GM13977 (cell line): ENCODE results near the gene MYCBPAP.

Experiments
- DNase-seq: peaks from one replicate; pipeline ENCODE4 v3.0.0; 2012; ENCODE audit warnings: low spot score
- in situ Hi-C: fragments of 300-500 bp; cut with MboI; formaldehyde crosslinking; loops from one replicate; pipeline ENCODE4 v1.12.0; 2022; ENCODE audit warnings: low sequenced_read_pairs, low pct_unique_long_range_greater_than_20kb, mixed read lengths, inconsistent platforms; ENCODE audit not compliant: unreplicated experiment
- TF ChIP-seq, protein P1 (sequence below): IDR thresholded peaks from 2 replicates; pipeline ENCODE4 v1.5.1; 2012; ENCODE audit warnings: mild to moderate bottlenecking, control low read depth; ENCODE audit not compliant: insufficient read depth; ENCODE audit errors: extremely low read depth, missing control alignments

MYCBPAP gene

DNA sequence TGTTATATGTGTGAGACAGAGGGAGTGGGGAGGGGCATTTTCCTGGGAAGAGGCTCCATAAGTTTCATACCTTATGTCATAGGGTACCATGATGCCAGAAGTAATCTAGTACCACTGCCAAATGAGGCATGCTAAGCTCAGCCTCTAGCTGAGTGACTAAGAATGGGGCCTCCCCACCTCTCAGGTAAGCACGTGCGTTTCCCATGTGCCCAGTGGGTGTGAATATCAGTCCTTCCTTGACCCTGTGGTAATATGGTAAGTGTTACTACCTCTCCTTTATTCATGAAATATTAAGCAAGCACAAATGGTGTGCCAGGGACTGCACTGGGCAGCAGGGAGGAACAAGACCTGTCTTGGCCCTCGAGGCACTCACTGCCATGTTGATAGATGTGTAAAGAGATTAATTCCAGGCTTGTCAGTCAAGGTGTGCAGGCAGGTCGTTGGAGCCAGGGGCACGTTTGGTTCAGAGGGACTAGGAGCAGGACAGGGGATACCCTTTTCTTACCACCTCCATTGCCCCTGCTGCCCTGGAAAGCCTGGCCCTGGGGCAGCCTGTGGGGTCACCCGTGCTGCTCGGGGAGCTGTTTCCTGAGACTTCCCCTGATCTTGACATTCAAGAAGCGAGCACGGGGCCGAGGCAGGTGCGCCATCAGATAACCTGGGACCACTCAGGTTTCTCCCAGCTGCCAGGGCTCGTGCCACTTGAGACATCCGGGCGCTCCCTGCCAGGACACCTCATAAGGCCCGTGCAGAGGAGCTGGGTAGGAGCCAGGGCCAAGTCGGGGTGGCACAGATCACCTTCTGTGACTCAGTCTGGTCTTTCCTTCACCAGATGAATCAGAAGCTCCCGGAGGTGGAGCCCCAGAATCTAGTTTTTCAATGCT lies 20.8 kb upstream of the MYCBPAP start:
- DNase-seq: no peak
- in situ Hi-C loops: loop anchor here (10.0 kb wide), 1 partner anchor 157 kb away; no protein-coding TSS in a partner anchor

DNA sequence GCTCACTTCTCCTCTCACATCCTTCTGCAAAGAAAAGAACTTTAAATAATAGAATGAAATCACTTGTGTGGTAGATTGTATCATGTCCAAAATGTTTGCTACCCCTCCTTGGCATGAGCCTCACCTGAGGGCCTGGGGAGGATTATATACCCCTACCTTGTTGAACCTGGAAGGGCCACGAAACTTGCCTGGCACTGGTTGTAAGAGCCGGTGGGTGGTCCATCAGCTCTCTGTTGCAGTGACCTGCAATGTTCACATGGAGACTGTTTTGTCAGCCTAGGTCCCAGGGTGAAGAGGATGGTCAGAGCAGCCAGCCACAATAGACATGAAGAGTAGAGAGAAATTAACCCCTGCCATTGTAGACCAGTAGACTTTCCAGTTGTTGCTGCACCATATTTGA lies 19.4 kb upstream of the MYCBPAP start:
- in situ Hi-C loops: loop anchor here (10.0 kb wide), 1 partner anchor 156 kb away; no protein-coding TSS in a partner anchor
- no peak for DNase-seq
- TF ChIP-seq, protein P1, sequence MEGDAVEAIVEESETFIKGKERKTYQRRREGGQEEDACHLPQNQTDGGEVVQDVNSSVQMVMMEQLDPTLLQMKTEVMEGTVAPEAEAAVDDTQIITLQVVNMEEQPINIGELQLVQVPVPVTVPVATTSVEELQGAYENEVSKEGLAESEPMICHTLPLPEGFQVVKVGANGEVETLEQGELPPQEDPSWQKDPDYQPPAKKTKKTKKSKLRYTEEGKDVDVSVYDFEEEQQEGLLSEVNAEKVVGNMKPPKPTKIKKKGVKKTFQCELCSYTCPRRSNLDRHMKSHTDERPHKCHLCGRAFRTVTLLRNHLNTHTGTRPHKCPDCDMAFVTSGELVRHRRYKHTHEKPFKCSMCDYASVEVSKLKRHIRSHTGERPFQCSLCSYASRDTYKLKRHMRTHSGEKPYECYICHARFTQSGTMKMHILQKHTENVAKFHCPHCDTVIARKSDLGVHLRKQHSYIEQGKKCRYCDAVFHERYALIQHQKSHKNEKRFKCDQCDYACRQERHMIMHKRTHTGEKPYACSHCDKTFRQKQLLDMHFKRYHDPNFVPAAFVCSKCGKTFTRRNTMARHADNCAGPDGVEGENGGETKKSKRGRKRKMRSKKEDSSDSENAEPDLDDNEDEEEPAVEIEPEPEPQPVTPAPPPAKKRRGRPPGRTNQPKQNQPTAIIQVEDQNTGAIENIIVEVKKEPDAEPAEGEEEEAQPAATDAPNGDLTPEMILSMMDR: no peak

More for the DNA sequence above, 20.8 kb upstream of the MYCBPAP start:
- TF ChIP-seq, protein P1: no peak

DNA sequence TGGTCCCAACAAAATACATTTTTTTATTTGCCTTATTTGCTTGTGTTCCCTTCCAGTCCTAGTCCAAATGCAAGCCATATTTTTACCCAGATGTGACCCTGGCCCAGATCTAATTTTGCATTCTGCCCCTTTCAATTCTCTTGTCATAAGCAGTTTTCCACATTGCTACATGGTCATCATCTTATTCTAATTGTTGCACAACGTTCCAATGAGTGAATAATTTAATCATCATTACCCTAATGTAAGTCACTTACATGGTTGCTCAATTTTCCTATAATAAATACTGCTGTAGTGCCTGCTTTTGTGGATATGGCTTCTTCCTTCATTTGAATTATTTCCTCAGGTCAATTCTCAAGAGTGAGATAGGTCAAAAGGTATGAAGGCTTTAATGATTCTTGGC lies 16.7 kb upstream of the MYCBPAP start:
- TF ChIP-seq, protein P1: no peak
- no peak for DNase-seq
- in situ Hi-C loops: no loop called here

GRCh38 chr17:50492214-50492613 lies 16.0 kb upstream of the MYCBPAP start:
- in situ Hi-C loops: no loop called here
- TF ChIP-seq, protein P1: no peak
- no peak for DNase-seq

GRCh38 chr17:50493744-50494143 lies 14.5 kb upstream of the MYCBPAP start:
- DNase-seq: no peak
- in situ Hi-C loops: no loop called here
- TF ChIP-seq, protein P1: no peak

DNA sequence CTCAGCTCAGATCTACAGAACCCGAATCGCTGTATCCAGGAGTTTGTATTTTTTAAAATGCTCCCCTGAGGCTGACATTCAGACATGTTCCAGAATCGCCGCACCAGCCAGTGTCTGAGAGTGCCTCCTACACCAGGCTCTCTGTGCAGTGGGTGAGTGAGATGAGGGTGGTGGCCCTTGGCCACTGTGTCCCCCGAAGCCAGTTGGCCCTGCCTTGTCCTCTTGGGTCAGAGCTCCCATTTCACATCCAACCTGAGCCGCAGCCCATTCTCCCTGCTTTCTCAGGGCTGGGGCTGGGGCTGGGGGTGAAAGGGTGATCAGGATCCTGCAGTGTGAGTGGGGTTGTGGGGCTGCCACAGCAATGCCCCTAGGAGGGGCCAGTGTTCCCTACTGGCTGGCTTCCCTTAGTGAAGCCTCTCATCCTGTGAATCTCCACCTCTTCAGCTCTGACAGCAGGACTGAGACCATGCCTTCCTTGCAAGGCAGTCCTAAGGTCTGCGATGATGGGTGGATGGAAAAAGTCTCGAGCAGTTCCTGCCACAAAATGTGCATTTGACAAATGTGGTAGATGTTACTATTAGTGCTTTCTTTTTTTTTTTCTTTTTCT lies 12.9 kb upstream of the MYCBPAP start:
- in situ Hi-C loops: no loop called here
- TF ChIP-seq, protein P1: no peak
- no peak for DNase-seq
